Measurements from ENCODE around the gene ANKRD36C. TPM values are rescaled to one million over a fixed set of nuclear protein-coding genes. Genes with fewer than 3 reads are reported as not detected.
"Not testable (repeated sequence)": the region's sequence is repeated elsewhere in the genome, so short reads cannot be mapped to it uniquely, and the experiment has no call there.

Gene ANKRD36C
- 10 to 100 TPM in 11 of 12 donors, not detected in 1; 13.0 to 66.7 (median 24.5) TPM for polyA plus RNA-seq (ENCODE audit: insufficient read length in 12 of 12)
- long read RNA-seq, donor 1, result 0 reads
- long read RNA-seq, donor 2, result 0 reads
- long read RNA-seq, donor 3, result 0 reads
- long read RNA-seq, donor 4, result 0 reads
- long read RNA-seq, donor 5, partial matches to known transcripts, result 5 of 6 reads
- long read RNA-seq, donor 5, other reads (novel, unspliced or antisense), result 0 of 6 reads
- long read RNA-seq, donor 6, partial matches to known transcripts, result 0 of 1 reads
- long read RNA-seq, donor 6, other reads (novel, unspliced or antisense), result 0 of 1 reads
- long read RNA-seq, donor 7, result 0 reads
- long read RNA-seq, donor 8, partial matches to known transcripts, result 6 of 6 reads
- long read RNA-seq, donor 8, other reads (novel, unspliced or antisense), result 0 of 6 reads
- long read RNA-seq, donor 9, result 0 reads
- long read RNA-seq, donor 10, result 0 reads
- long read RNA-seq, donor 11, result 0 reads

- DNase-seq, result peak; percentile 49
Observed at GRCh38 chr2:95991351-95992094, at the start of gene ANKRD36C. TSS of gene ANKRD36C (minus strand) at chr2:95991824. CDS start at chr2:95991708, 116 bp downstream.

DNA sequence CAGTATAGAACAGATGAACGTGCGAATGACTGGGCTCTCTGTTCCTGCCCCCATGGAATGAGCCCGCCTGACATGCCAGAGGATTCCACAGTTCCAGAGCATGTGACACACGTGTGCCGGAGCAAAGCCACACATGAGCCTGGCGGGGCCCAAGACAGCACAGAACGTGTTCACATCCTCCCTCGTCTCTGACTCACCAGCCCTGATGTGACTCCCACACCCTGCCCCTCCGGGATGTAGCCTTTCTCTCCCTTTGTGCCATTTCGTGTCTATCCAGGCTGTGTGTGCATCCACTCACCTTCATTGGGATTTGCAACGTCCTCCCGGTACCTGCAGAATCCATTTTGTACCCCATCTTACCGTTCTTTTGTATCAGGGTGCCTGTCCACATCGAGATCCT lies 43.9 kb upstream of the ANKRD36C start:
- not testable (repeated sequence) for DNase-seq

DNA sequence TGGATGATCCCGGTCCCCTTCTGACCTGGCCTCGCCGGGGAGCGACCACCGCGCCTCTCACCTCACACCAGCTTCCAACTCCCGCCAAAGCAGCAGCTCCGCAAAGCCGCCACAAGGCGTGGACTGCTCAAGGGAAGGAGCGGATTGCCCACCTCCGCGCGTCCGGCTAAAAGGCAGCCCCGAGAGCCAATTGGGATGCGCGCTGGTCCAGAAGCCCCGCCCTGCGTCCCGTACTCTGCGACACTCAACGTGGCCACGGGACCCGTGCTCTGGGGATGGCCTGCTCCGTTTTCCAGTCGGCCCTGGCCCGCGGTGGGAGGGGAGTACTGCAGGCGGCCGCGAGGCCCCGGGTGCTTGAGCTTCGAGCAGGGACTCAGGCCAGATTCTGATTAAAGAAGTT lies 43.2 kb upstream of the ANKRD36C start, which contains the start of gene GPAT2:
Gene GPAT2 (minus strand): TSS at position 125 of the 400 bp plus-strand sequence. CDS start 2,557 bp downstream, outside the sequence.
- DNase-seq, result not testable (repeated sequence)

- DNase-seq, result not testable (repeated sequence)
Observed at GRCh38 chr2:96033997-96034396, 42.4 kb upstream of the ANKRD36C start.

DNA sequence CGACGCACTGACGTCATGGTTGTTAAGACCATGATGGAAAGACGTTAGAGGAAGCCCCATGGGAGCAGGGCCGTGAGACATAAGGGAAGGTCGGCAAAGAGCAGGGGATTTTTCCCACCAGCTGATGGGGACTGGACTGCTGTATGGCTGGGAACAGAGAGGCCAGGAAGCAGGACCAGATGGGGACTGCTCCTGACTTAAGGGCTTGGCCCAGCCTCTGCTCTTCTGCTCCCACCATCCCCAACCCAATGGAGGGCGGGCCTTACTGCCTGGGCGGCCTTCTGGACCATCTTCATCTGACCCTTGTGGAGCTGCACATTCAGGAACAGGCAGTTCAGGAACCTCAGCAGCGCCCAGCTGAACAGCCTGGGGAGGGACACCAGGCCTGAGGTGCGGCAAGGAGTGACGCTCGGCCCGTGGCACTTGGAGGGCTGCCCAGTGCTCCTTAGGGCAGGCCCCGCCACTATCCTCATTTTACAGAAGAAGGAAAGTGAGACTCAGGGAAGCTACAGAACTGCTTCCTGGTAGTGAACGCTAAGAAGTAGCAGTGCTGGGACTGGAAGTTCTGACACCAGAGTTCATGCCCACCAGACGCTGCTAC lies 36.2 kb upstream of the ANKRD36C start:
- DNase-seq, result not testable (repeated sequence)

DNA sequence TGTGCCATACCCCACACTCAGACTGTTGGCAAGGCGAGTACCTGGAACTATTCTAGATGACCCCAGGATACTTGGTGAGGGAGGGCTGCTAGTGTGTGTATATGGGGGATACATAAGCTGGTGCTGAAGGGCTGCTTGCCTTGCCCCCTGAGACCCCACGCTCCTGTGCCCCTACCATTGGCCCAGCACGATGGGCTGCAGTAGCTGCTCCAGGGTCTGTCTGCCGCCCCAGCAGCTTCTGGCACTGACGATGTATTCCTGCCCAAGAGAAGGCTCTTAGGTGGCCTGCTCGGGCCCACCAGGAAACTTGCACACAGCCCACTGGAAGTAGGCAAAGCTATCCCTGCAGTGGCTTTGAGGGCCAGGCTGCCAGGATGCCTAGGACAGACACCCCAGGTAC lies 34.1 kb upstream of the ANKRD36C start:
- not testable (repeated sequence) for DNase-seq

DNA sequence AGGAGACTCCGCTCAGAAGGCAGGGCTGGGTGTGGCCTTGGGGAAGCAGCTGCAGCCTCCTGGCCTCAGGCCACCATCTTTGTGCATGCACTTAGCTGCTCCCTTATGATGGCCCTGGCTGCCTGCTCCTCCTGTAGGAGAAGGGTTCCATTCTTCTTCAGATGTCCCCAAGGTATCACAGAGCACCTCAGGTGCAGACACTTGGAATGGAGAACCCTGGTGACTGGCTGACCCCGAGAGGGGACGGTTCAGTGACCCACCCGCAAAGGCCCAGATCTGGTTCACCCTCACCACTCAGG lies 33.5 kb upstream of the ANKRD36C start:
- peak; percentile 24 for DNase-seq

- DNase-seq, result no peak
Observed at GRCh38 chr2:96024336-96025193, 32.9 kb upstream of the ANKRD36C start.

- not testable (repeated sequence) for DNase-seq
Observed at GRCh38 chr2:96023701-96024100, 32.1 kb upstream of the ANKRD36C start.

GRCh38 chr2:96022701-96023447 lies 31.2 kb upstream of the ANKRD36C start:
- DNase-seq, result peak; percentile 80

GRCh38 chr2:96022126-96022525 lies 30.5 kb upstream of the ANKRD36C start:
- DNase-seq, result not testable (repeated sequence)

DNA sequence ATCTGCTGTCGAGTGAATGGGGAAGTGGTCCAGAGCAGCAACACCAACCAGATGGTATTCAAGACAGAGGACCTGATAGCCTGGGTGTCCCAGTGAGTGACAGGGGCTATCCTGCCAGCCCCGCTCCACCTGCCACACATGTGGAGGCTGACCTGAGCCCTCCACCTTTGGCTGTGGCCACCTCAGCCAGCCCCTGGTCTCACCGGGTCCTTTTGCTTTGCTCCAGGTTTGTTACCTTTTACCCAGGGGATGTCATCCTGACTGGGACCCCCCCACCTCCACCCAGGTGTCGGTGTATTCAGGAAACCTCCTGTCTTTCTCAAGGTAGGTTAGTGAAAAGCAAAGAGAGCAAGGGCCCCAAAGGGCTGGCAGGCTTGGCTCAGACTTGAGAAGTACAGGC lies 29.5 kb upstream of the ANKRD36C start:
- DNase-seq, result not testable (repeated sequence)

DNA sequence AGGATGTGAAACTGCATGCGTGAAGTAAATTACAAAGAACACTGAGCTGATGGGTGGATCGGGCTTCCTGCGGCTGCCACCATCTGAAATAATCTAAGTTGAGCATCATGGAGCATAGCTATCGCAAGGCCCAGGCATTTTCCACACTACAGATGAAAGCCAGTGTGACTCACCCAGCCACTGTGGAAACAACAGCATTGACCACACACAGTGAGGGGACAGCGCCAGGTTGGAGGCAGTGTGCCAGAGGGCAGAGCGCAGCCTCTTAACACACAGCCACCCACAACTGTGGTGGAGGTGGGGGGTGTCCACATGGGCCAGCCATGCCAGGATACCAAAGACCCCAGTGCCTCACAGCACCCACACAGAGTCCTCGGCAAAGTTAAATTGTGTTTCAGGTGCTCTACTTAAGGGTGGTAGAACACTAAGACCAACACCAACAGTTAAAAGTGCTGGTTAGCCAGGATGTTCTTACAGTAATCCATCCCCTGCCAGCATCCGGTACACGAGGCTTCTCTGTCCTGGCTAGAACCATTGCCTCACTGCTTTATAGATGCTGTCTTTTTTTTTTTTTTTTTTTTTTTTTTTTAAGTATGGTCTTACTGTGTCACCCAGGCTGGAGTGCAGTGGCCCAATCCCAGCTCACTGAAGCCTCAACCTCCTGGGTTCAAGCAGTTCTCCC lies 28.4 kb upstream of the ANKRD36C start:
- not testable (repeated sequence) for DNase-seq

DNA sequence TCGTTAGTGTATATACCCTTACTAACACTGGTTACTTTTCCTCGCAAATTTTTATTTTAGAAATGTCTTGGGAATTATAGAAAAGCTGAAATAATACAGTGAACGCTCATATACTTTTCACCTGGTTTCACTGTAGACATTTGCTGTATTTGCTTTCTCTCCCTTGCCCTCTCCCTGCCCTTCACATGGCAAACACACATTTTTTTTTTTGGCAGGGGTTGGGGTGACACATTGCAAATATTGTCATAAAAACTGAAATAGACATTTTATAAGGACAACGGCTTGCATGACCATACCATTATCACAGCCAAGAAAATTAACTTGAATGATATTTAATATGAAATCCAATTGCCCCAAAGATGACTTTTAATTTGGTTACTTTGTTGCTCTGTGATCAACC lies 24.7 kb upstream of the ANKRD36C start:
- not testable (repeated sequence) for DNase-seq

GRCh38 chr2:96012792-96013264 lies 21.2 kb upstream of the ANKRD36C start:
- DNase-seq, result not testable (repeated sequence)

DNA sequence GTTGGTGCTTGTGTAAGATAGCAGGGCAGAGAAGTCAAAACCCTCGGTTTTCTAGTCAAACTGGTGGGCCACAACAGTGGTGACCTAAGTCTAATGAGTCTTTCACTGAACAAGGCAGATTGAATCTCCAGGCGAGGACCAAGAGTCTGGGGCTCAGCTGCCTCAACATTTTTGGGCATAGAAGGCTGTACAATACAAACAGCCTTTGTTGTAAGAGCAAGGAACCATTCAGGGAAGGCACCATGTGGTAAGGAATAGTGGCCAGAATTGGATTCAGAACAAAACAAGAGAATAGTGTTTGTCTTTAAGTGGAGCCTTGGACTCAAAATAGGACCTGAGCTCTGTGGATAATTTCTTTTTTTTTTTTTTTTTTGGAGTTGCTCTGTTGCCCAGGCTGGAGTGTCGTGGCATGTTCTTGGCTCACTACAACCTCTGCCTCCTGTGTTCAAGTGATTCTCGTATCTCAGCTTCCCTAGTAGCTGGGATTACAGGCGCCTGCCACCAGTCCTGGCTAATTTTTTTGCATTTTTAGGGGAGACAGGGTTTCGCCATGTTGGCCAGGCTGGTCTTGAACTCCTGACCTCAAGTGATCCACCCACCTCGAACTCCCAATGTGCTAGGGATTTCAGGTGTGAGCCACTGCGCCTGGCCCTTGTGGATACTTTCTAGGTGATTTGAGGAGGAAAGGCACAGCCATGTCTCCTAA lies 20.6 kb upstream of the ANKRD36C start:
- DNase-seq, result not testable (repeated sequence)

GRCh38 chr2:96011129-96011455 lies 19.5 kb upstream of the ANKRD36C start:
- not testable (repeated sequence) for DNase-seq

GRCh38 chr2:96010320-96011128 lies 18.9 kb upstream of the ANKRD36C start:
- DNase-seq, result peak; percentile 80

All from muscle of arm (tissue), 14 donors.